Activated CD4-positive, alpha-beta T cell treated with anti-CD3 and anti-CD28 coated beads, Interleukin-2, amount 50 U/mL, for 24 hours (primary cell): ENCODE measurements around the gene MPG.
"Not testable (repeated sequence)": the region's sequence is repeated elsewhere in the genome, so short reads cannot be mapped to it uniquely, and the experiment has no call there.

Source experiments
- DNase-seq, 2 donors: peaks; one replicate each; pipeline ENCODE4 v3.0.0-alpha.2; 2020; ENCODE audit warnings: low read depth in 1 of 2, low spot score in 1 of 2

Gene MPG

GRCh38 chr16:112153-112840, 34.3 kb downstream of the MPG start:
- DNase-seq: no peak

GRCh38 chr16:114327-114726, 36.3 kb downstream of the MPG start:
- no peak for DNase-seq

- DNase-seq: no peak
Observed at GRCh38 chr16:116015-116414, 38.0 kb downstream of the MPG start.

- peak; percentile 32 to 49 for DNase-seq
Observed at GRCh38 chr16:117379-118365, 39.6 kb downstream of the MPG start.

GRCh38 chr16:118857-119256, 40.8 kb downstream of the MPG start:
- DNase-seq: no peak

GRCh38 chr16:119295-119694, 41.3 kb downstream of the MPG start:
- no peak for DNase-seq

- no peak for DNase-seq
Observed at GRCh38 chr16:119835-120491, 41.9 kb downstream of the MPG start.

- no peak for DNase-seq
Observed at GRCh38 chr16:120756-121155, 42.7 kb downstream of the MPG start.

GRCh38 chr16:122361-122760, 44.3 kb downstream of the MPG start:
- DNase-seq: no peak

GRCh38 chr16:123558-124350, 45.7 kb downstream of the MPG start:
- DNase-seq: not testable (repeated sequence)

GRCh38 chr16:125011-125410, 47.0 kb downstream of the MPG start:
- no peak for DNase-seq

- DNase-seq: no peak
Observed at GRCh38 chr16:129075-129474, 51.0 kb downstream of the MPG start.

GRCh38 chr16:130533-131173, 52.6 kb downstream of the MPG start:
- DNase-seq: no peak

- DNase-seq: no peak
Observed at GRCh38 chr16:132120-132519, 54.1 kb downstream of the MPG start.

GRCh38 chr16:133716-134115, 55.7 kb downstream of the MPG start:
- no peak for DNase-seq
